Measurements from ENCODE around the gene DNAI2. TPM values are rescaled to one million over a fixed set of nuclear protein-coding genes. Genes with fewer than 3 reads are reported as not detected.

The DNAI2 gene
- total and polyA plus RNA-seq, 9 of the 15 experiments (the other 6 are each of a cell fraction or from before 2014, with no cell fraction given) = not detected

DNA sequence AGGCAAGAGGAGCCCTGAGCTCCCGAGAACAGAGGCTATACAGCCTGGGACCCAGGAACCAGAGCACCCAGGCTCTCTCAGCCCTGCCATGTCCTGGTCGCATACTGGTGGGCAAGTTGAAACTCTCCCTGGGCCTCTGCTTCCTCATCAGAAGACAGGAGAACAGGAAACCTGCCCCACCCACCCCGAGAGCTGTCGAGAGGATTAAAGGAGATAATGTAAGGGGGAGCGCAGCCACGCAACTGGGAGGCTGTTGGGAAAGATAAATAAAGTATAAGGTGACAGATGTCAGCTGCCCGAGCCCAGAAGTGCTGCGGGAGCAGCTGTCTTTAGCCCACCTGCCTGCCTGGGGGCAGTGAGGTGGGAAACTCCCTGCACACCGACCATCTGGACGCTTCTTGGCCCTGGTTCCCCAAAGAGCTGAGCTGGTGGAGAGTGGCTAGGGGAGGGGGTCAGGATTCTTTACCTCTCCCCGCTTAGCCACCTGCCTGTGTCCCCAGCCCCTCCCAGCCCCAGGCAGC lies 58.8 kb downstream of the DNAI2 start (continued):
- no peak for TF ChIP-seq ARHGAP35 (IDR thresholded peaks at IDR 0.05; ENCODE audit: partially characterized antibody)
- no peak for TF ChIP-seq SIX5 (IDR thresholded peaks at IDR 0.05; ENCODE audit: borderline replicate concordance in 1 of 2, insufficient read depth in 1 of 2, low read depth in 1 of 2, low read length in 2 of 2)
- TF ChIP-seq, protein P1, sequence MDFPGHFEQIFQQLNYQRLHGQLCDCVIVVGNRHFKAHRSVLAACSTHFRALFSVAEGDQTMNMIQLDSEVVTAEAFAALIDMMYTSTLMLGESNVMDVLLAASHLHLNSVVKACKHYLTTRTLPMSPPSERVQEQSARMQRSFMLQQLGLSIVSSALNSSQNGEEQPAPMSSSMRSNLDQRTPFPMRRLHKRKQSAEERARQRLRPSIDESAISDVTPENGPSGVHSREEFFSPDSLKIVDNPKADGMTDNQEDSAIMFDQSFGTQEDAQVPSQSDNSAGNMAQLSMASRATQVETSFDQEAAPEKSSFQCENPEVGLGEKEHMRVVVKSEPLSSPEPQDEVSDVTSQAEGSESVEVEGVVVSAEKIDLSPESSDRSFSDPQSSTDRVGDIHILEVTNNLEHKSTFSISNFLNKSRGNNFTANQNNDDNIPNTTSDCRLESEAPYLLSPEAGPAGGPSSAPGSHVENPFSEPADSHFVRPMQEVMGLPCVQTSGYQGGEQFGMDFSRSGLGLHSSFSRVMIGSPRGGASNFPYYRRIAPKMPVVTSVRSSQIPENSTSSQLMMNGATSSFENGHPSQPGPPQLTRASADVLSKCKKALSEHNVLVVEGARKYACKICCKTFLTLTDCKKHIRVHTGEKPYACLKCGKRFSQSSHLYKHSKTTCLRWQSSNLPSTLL (IDR thresholded peaks at IDR 0.05) = no peak
- no peak for TF ChIP-seq BMI1 (IDR thresholded peaks at IDR 0.05; ENCODE audit: low read length)
- no peak; a peak in 1 of 4 replicates for TF ChIP-seq KDM1A (IDR thresholded peaks at IDR 0.05)
- TF ChIP-seq, protein P2, sequence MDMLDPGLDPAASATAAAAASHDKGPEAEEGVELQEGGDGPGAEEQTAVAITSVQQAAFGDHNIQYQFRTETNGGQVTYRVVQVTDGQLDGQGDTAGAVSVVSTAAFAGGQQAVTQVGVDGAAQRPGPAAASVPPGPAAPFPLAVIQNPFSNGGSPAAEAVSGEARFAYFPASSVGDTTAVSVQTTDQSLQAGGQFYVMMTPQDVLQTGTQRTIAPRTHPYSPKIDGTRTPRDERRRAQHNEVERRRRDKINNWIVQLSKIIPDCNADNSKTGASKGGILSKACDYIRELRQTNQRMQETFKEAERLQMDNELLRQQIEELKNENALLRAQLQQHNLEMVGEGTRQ (CRISPR knock-in tag; IDR thresholded peaks at IDR 0.05) = no peak
- no peak for TF ChIP-seq NFE2 (IDR thresholded peaks at IDR 0.05; ENCODE audit: low read depth)
- no peak for TF ChIP-seq NFXL1 (CRISPR knock-in tag; IDR thresholded peaks at IDR 0.05)
- TF ChIP-seq MTA3 (IDR thresholded peaks at IDR 0.05; ENCODE audit: borderline replicate concordance) = no peak
- TF ChIP-seq PHTF2 (CRISPR knock-in tag; IDR thresholded peaks at IDR 0.05) = no peak
- TF ChIP-seq, protein P3, sequence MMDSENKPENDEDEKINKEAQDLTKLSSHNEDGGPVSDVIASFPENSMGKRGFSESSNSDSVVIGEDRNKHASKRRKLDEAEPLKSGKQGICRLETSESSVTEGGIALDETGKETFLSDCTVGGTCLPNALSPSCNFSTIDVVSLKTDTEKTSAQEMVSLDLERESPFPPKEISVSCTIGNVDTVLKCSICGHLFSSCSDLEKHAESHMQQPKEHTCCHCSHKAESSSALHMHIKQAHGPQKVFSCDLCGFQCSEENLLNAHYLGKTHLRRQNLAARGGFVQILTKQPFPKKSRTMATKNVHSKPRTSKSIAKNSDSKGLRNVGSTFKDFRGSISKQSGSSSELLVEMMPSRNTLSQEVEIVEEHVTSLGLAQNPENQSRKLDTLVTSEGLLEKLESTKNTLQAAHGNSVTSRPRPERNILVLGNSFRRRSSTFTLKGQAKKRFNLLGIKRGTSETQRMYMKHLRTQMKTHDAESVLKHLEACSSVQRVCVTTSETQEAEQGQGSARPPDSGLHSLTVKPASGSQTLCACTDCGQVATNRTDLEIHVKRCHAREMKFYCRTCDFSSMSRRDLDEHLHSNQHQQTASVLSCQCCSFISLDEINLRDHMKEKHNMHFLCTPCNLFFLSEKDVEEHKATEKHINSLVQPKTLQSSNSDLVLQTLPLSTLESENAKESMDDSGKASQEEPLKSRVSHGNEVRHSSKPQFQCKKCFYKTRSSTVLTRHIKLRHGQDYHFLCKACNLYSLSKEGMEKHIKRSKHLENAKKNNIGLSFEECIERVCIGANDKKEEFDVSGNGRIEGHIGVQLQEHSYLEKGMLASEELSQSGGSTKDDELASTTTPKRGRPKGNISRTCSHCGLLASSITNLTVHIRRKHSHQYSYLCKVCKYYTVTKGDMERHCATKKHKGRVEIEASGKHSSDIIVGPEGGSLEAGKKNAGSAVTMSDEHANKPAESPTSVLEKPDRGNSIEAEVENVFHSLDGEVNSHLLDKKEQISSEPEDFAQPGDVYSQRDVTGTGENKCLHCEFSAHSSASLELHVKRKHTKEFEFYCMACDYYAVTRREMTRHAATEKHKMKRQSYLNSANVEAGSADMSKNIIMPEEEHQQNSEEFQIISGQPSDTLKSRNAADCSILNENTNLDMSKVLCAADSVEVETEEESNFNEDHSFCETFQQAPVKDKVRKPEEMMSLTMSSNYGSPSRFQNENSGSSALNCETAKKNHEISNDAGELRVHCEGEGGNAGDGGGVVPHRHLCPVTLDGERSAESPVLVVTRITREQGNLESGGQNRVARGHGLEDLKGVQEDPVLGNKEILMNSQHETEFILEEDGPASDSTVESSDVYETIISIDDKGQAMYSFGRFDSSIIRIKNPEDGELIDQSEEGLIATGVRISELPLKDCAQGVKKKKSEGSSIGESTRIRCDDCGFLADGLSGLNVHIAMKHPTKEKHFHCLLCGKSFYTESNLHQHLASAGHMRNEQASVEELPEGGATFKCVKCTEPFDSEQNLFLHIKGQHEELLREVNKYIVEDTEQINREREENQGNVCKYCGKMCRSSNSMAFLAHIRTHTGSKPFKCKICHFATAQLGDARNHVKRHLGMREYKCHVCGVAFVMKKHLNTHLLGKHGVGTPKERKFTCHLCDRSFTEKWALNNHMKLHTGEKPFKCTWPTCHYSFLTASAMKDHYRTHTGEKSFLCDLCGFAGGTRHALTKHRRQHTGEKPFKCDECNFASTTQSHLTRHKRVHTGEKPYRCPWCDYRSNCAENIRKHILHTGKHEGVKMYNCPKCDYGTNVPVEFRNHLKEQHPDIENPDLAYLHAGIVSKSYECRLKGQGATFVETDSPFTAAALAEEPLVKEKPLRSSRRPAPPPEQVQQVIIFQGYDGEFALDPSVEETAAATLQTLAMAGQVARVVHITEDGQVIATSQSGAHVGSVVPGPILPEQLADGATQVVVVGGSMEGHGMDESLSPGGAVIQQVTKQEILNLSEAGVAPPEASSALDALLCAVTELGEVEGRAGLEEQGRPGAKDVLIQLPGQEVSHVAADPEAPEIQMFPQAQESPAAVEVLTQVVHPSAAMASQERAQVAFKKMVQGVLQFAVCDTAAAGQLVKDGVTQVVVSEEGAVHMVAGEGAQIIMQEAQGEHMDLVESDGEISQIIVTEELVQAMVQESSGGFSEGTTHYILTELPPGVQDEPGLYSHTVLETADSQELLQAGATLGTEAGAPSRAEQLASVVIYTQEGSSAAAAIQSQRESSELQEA (IDR thresholded peaks at IDR 0.05; ENCODE audit: low read depth) = no peak
- TF ChIP-seq MEF2A (IDR thresholded peaks at IDR 0.05; ENCODE audit: control insufficient read depth, low read depth, low read length) = no peak
- TF ChIP-seq, protein P4, sequence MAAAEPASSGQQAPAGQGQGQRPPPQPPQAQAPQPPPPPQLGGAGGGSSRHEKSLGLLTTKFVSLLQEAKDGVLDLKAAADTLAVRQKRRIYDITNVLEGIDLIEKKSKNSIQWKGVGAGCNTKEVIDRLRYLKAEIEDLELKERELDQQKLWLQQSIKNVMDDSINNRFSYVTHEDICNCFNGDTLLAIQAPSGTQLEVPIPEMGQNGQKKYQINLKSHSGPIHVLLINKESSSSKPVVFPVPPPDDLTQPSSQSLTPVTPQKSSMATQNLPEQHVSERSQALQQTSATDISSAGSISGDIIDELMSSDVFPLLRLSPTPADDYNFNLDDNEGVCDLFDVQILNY (CRISPR knock-in tag; IDR thresholded peaks at IDR 0.05) = no peak
- TF ChIP-seq ZNF707 (CRISPR knock-in tag; conservative IDR thresholded peaks at IDR 0.05) = no peak
- peak; percentile 57; the same call in 1 of the 2 replicates for TF ChIP-seq JUND (IDR thresholded peaks at IDR 0.05; ENCODE audit: borderline replicate concordance, low read depth, low read length)
- peak; percentile 34; the same call in 1 of the 3 replicates for TF ChIP-seq JUND (tag; IDR thresholded peaks at IDR 0.05; ENCODE audit: borderline replicate concordance, low read depth, low read length)
- no peak for TF ChIP-seq CCAR2 (IDR thresholded peaks at IDR 0.05; ENCODE audit: low read depth, low read length)

Measured in K562 (cell line).